Activated CD8-positive, alpha-beta T cell treated with anti-CD3 and anti-CD28 coated beads, Interleukin-2, amount 10 ng/mL, durations not matched to agents 7 days and 5 days (primary cell): ENCODE measurements around the gene PTPRE. TPM values are rescaled to one million over a fixed set of nuclear protein-coding genes. Genes with fewer than 3 reads are reported as not detected.

ENCODE experiments used
- ATAC-seq: fragments of 150-1000 bp; cut with Tn5 transposase; one replicate; pipeline ENCODE4 v1.10.0; 2021; ENCODE audit warnings: moderate library complexity
- CTCF ChIA-PET: fragments of 350-600 bp; sonication (Branson Sonifier 250); formaldehyde crosslinking; loops from one replicate; lab custom pipeline; 2021; ENCODE audit warnings: antibody characterized with exemption; lab: Charles Lee
- POLR2A ChIA-PET: fragments of 350-600 bp; sonication (Branson Sonifier 250); formaldehyde crosslinking; loops from one replicate; lab custom pipeline; 2021; ENCODE audit warnings: antibody characterized with exemption; lab: Charles Lee
- DNase-seq: peaks from one replicate; pipeline ENCODE4 v3.0.0-alpha.2; 2020
- H3K27ac Mint-ChIP-seq: one replicate; pipeline ENCODE4 v1.8.0; 2021; ENCODE audit warnings: mild to moderate bottlenecking, mixed read lengths
- H3K27me3 Mint-ChIP-seq: one replicate; pipeline ENCODE4 v1.8.0; 2021; ENCODE audit warnings: low read depth, mixed read lengths
- H3K36me3 Mint-ChIP-seq: one replicate; pipeline ENCODE4 v1.8.0; 2021; ENCODE audit warnings: low read depth, mixed read lengths
- H3K4me1 Mint-ChIP-seq: one replicate; pipeline ENCODE4 v1.8.0; 2021; ENCODE audit warnings: low read depth, mixed read lengths
- H3K4me3 Mint-ChIP-seq: one replicate; pipeline ENCODE4 v1.8.0; 2021; ENCODE audit warnings: mild to moderate bottlenecking, mixed read lengths
- H3K9me3 Mint-ChIP-seq: one replicate; pipeline ENCODE4 v1.8.0; 2022; ENCODE audit warnings: mixed read lengths; ENCODE audit not compliant: insufficient read depth
- total RNA-seq, 2 experiments: library from RNA; stranded (reverse); gene quantifications; one replicate each; pipeline ENCODE4 v1.2.3, GENCODE V29; 2021

Gene PTPRE, protein sequence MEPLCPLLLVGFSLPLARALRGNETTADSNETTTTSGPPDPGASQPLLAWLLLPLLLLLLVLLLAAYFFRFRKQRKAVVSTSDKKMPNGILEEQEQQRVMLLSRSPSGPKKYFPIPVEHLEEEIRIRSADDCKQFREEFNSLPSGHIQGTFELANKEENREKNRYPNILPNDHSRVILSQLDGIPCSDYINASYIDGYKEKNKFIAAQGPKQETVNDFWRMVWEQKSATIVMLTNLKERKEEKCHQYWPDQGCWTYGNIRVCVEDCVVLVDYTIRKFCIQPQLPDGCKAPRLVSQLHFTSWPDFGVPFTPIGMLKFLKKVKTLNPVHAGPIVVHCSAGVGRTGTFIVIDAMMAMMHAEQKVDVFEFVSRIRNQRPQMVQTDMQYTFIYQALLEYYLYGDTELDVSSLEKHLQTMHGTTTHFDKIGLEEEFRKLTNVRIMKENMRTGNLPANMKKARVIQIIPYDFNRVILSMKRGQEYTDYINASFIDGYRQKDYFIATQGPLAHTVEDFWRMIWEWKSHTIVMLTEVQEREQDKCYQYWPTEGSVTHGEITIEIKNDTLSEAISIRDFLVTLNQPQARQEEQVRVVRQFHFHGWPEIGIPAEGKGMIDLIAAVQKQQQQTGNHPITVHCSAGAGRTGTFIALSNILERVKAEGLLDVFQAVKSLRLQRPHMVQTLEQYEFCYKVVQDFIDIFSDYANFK
- 10 to 100 TPM; 21.4 to 24.5 TPM for total RNA-seq

DNA sequence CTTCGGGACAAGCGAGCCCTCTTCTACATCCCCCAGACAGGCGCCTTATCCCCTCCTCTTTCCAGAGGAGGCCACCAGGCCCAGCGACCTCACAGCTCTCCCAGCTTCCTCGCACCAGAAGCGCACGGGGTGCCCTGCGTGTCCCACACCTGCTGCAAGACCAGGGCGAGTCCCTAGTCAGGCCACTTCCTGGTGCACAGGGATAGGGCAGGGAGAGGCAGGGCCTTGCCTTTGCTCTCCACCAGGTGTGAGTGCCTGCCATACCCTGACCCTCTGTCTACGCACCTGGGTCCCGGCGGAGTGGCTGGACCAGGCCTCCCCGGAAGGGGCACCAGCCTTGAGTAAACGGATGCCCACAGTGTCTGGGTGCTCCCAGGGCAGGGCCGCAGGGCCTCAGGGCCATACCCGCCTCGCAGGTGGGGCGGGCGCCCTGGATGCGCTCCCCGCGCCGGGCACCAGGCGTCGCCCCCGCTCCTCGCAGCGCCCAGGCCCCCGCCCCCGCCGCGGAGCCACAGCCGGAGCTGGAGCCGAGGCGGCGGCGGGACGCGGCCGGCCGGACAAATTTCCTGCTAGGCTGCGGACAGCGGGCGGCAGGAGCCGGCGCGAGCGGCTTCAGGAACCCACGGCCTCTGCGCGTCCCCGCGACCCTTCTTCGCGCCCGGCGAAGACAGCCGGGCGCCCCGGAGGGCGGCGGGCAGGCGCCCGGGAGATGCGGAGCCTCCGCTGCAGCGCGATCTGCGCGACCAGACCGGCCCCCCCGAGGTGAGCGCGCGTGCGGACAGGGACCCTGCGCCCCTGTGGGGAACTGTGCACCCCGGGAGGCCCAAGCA is at the start of gene PTPRE:
TSS of gene PTPRE (plus strand) at position 556 of the 830 bp plus-strand sequence. CDS start 133,779 bp downstream, outside the sequence.
- peak within 1 kb of the TSS; percentile 12 for H3K4me3 Mint-ChIP-seq
- POLR2A ChIA-PET, result no interaction called here
- ATAC-seq, result peak; percentile 97
- no peak within 1 kb of the TSS for H3K27ac Mint-ChIP-seq
- DNase-seq, result peak; percentile 65
- no peaks in the 10 kb centered on the region for H3K9me3 Mint-ChIP-seq
- peaks cover 51% of the 10 kb centered on the region for H3K27me3 Mint-ChIP-seq
- no peaks in the 10 kb centered on the region for H3K4me1 Mint-ChIP-seq
- no peaks in the 10 kb centered on the region for H3K36me3 Mint-ChIP-seq
- CTCF ChIA-PET, result interaction anchor here (0.6 to 5.5 kb wide), 17 partner anchors 12 to 177 kb away, joined by 3 to 82 read pairs (median 5); no protein-coding TSS in a partner anchor

DNA sequence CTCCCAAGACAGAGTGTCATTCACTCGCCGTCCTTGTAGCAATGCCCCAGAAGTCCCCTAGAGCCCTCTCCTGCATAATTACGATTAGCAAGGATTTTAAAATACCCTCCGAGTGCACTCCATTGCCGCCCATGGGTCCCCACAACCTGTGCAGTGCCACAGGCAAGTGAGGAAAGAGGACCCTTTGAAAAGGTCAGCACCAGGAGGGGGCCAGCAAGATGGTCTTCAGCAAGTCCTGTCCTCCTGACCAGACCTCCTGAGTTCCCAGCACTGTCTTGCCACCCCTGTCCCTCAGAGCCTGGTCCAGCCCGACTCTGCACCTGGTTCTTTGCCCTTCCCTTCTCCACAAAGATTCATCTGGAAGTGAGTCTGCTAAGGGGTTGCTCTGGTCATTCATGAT is 46.3 kb upstream of the PTPRE start:
- H3K4me3 Mint-ChIP-seq, result no peak overlapping the region
- no peak for ATAC-seq
- no peak for DNase-seq
- H3K27me3 Mint-ChIP-seq, result peaks cover 3% of the 10 kb centered on the region
- POLR2A ChIA-PET, result no interaction called here
- H3K4me1 Mint-ChIP-seq, result no peaks in the 10 kb centered on the region
- no peak overlapping the region for H3K27ac Mint-ChIP-seq
- H3K36me3 Mint-ChIP-seq, result peaks cover 2% of the 10 kb centered on the region
- CTCF ChIA-PET, result no interaction called here
- H3K9me3 Mint-ChIP-seq, result peaks cover 3% of the 10 kb centered on the region

DNA sequence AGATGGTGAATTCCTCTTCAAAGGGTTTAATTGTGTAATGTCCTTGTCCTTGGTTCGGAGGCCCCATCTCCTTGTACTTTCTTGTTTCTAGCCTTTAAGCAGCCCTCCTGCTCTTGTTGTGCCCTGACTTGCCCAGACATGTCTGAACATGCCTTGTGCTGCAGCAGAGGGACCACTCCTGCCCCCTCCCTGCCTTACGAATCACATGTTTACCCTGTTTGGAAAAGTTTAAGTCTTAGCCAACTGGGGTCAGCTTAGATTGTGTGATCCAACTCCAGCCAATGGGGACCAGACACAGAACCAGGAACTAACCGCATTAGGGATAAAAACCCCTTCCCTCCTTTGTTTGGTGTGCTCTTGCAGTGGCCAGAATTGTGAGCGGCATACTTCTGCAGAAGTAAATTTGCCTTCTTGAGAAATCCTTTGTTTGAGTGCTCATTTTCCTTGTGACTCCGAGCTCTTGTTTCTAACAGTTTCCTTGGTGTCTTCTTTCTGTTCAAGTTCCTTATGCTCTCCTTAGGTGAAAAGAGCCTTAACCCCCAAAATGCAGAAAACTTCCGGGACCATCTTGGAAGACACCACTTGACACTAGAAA is 43.6 kb upstream of the PTPRE start:
- H3K27me3 Mint-ChIP-seq, result peaks cover 12% of the 10 kb centered on the region
- ATAC-seq (no peak), DNase-seq (no peak)
- H3K9me3 Mint-ChIP-seq, result peaks cover 3% of the 10 kb centered on the region
- H3K27ac Mint-ChIP-seq, result peak overlapping the region; percentile 28
- peaks cover 2% of the 10 kb centered on the region for H3K36me3 Mint-ChIP-seq
- ChIA-PET POLR2A (no interaction called here), CTCF (interaction anchor here (0.7 to 1.6 kb wide), 2 partner anchors 9 kb away, joined by 3 to 9 read pairs; no protein-coding TSS in a partner anchor)
- no peak overlapping the region for H3K4me3 Mint-ChIP-seq
- no peaks in the 10 kb centered on the region for H3K4me1 Mint-ChIP-seq

DNA sequence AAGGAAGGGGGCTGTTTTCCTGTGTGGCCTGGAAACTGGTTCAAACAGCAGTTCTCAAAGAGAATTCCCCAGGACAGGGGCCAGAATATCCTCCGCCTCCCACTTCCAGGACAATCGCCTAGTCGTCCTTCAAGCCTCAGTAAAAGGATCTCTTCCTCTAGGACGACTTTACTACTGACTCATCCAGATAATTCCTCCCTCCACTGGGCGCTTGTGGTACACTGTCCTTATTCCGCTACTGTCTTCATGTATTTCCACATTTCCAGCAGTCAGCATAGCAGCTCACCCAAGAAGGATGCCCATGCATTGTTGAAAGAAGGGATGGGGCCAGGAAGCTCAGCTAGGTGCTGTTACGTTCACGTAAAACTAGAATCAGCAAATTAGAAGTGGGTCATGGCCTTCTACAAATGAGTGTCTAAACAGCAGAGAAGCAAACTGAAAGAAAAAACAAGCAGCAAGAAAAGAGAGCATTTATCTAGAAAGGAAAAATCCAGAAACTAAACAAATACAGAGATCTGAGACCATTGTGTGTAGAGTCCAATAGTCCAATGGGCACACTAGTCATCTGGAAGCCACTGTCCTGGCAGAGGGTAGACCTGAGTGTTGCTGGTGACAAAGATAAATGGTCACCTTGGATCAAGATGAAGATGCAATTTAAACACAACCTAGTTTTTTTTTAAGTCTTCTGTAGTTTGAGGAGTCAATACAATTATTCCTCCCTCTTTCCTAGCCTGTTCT is 40.5 kb upstream of the PTPRE start:
- ATAC-seq, result no peak
- Mint-ChIP-seq H3K27ac (no peak overlapping the region), H3K9me3 (peaks cover 3% of the 10 kb centered on the region), H3K4me1 (no peaks in the 10 kb centered on the region), H3K27me3 (peaks cover 27% of the 10 kb centered on the region), H3K4me3 (no peak overlapping the region), H3K36me3 (peaks cover 2% of the 10 kb centered on the region)
- DNase-seq, result no peak
- ChIA-PET POLR2A (no interaction called here), CTCF (no interaction called here)

DNA sequence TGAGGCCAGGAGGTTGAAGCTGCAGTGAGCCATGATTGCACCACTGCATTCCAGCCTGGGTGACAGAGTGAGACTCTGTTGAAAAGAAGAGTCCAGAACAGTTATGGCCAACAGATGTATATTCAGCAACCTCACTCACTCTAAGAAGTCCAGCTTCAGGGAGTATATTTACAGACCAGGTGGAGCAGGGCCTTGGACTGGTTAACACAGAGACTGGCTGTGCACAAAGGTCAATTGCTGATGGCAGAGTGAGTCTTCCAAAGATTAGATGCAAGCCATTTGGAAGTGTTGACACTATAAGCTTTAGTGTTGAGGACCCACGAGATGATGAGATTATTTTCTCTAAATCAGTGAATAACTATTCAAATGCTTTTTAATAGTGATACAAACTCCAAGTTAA is 39.1 kb upstream of the PTPRE start:
- H3K36me3 Mint-ChIP-seq, result peaks cover under 1% of the 10 kb centered on the region
- CTCF ChIA-PET, result no interaction called here
- DNase-seq (no peak), ATAC-seq (no peak)
- no peaks in the 10 kb centered on the region for H3K4me1 Mint-ChIP-seq
- H3K4me3 Mint-ChIP-seq, result no peak overlapping the region
- H3K9me3 Mint-ChIP-seq, result peaks cover 3% of the 10 kb centered on the region
- no peak overlapping the region for H3K27ac Mint-ChIP-seq
- POLR2A ChIA-PET, result interaction anchor here (0.7 kb wide), 1 partner anchor 37 kb away, joined by 3 read pairs; no protein-coding TSS in a partner anchor
- H3K27me3 Mint-ChIP-seq, result peaks cover 29% of the 10 kb centered on the region

DNA sequence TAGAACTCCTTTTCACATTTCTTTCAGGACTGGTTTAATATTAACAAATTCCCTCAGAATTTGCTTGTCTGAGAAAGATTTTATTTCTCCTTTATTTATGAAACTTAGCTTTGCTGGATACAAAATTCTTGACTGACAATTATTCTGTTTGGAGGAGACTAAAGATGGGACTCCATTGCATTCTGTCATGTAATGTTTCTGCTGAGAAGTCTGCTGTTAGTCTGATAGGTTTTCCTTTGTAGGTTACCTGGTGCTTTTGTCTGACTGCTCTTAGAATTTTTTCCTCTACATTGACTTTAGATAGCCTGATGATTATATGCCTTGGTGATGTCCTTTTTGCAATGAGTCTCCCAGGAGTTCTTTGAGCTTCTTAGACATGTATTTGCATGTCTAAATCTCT is 37.6 kb upstream of the PTPRE start:
- peaks cover 3% of the 10 kb centered on the region for H3K9me3 Mint-ChIP-seq
- no peak overlapping the region for H3K4me3 Mint-ChIP-seq
- ChIA-PET POLR2A (interaction anchor here (1.2 kb wide), 1 partner anchor 10 kb away, joined by 3 read pairs; no protein-coding TSS in a partner anchor), CTCF (interaction anchor here (1.6 kb wide), 1 partner anchor 142 kb away, joined by 6 read pairs; no protein-coding TSS in a partner anchor)
- no peak for DNase-seq
- no peak overlapping the region for H3K27ac Mint-ChIP-seq
- no peak for ATAC-seq
- H3K4me1 Mint-ChIP-seq, result no peaks in the 10 kb centered on the region
- peaks cover 29% of the 10 kb centered on the region for H3K27me3 Mint-ChIP-seq
- H3K36me3 Mint-ChIP-seq, result no peaks in the 10 kb centered on the region

DNA sequence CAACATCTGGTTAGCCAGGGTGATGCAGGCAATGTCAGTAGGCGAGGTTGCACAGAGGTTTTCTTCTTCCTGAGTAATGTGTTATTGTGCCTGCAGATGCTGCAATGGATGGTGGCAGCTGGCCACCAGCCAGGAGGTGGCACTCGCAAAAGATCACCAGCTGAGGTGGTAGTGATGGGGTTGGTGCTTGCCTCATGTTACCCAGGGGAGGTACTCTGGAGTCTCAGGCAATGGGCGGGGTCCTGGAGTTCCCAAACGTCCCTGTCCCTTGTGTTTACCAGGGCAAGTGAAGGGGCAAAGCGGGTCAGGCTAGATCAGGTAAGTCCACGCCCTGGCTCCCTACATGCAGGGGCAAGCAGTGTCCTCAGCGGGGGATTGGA is 35.3 kb upstream of the PTPRE start:
- POLR2A ChIA-PET, result no interaction called here
- Mint-ChIP-seq H3K27me3 (peaks cover 27% of the 10 kb centered on the region), H3K36me3 (no peaks in the 10 kb centered on the region), H3K27ac (no peak overlapping the region), H3K4me3 (no peak overlapping the region), H3K9me3 (no peaks in the 10 kb centered on the region), H3K4me1 (no peaks in the 10 kb centered on the region)
- no peak for DNase-seq
- CTCF ChIA-PET, result interaction anchor here (1.4 kb wide), 1 partner anchor 140 kb away, joined by 4 read pairs; no protein-coding TSS in a partner anchor
- ATAC-seq, result no peak

DNA sequence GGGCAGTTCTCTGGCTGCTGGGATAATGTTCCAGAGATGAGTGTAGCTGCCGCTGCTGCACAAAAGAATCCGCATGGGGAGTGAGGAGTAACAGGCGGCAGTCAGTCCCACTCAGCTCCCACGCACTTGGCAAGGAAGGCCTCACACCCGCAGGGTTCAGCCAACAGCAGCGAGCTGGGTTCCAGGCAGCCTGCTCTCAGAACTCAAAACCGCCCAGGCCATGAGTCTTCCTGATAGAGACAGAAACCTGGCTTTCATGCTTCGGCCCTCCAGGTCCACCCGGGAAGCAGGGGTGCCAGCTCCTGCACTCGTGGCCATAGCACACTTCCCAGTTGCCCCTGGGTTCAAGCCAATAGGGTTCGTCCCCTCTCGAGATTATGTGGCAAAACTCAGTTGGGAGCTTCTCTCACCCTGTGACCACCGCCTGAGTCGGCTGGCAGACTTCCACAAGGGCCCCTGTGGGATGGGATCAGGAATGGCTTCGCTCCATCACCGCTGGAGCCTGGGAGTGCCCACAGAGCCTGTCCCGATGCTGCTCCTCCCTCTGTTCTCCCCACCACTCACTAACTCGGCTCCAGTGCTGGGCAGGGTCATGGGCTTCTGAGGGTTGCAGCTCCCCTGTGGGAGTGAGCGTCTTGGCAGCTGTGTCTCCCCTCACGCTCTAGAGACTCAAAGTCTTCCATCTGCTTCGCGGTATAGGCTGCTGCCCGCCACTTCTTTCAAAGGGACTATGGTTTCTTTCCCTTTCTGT is 34.7 kb upstream of the PTPRE start:
- H3K4me1 Mint-ChIP-seq, result peaks cover 2% of the 10 kb centered on the region
- no peak for DNase-seq
- H3K27ac Mint-ChIP-seq, result no peak overlapping the region
- H3K36me3 Mint-ChIP-seq, result no peaks in the 10 kb centered on the region
- no peak for ATAC-seq
- CTCF ChIA-PET, result interaction anchor here (1.4 kb wide), 1 partner anchor 139 kb away, joined by 4 read pairs; no protein-coding TSS in a partner anchor
- H3K9me3 Mint-ChIP-seq, result no peaks in the 10 kb centered on the region
- POLR2A ChIA-PET, result no interaction called here
- H3K4me3 Mint-ChIP-seq, result no peak overlapping the region
- peaks cover 30% of the 10 kb centered on the region for H3K27me3 Mint-ChIP-seq

DNA sequence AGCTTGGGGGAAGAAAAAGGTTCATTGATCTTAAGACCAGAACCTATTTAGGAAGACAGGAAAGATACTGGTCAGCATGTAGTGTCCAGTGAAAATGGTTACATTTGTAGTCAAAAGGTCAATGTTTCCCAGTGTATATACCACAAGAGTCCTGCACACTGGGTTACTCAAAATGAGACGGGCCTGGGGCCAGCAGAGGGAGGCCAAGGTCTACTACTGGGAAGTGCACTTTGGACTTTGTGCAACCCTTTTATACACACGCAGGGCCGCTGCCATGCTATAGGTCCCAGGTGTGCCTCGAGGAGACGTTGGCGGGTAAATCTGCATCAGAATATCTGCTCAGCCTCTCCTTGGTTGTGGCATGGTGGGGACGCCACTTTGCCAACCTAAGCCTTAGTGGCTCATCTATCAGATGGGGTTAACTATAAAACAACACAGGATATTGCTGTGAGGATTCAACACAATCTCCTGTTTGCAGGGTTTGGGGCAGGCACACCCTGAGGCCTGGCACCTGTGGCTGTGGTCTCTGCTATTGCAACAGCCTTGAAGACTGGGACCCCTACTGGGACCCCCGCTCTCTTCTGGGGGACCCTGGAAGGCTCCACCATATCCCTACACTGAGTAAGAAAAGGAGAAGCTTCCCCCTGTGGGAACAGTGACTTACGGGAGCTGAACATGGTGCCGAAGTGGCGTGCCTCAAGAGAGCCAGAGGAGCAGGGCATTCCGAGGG is 33.9 kb upstream of the PTPRE start:
- peaks cover 30% of the 10 kb centered on the region for H3K27me3 Mint-ChIP-seq
- CTCF ChIA-PET, result no interaction called here
- no peaks in the 10 kb centered on the region for H3K36me3 Mint-ChIP-seq
- POLR2A ChIA-PET, result no interaction called here
- no peaks in the 10 kb centered on the region for H3K9me3 Mint-ChIP-seq
- no peak overlapping the region for H3K4me3 Mint-ChIP-seq
- peaks cover 6% of the 10 kb centered on the region for H3K4me1 Mint-ChIP-seq
- no peak overlapping the region for H3K27ac Mint-ChIP-seq
- ATAC-seq (no peak), DNase-seq (no peak)
